22Rv1 (cell line): ENCODE data around the gene SMIM28.

ENCODE experiments used
- CTCF ChIP-seq: fragments of 450-650 bp; IDR thresholded peaks from 2 replicates; pipeline ENCODE4 v1.5.1; 2017; ENCODE audit warnings: mild to moderate bottlenecking
- ZFX ChIP-seq: fragments of 450-650 bp; IDR thresholded peaks from 2 replicates; pipeline ENCODE4 v1.6.1; 2017; ENCODE audit warnings: antibody characterized with exemption, borderline replicate concordance

- TF ChIP-seq CTCF (0 out of 2 replicates have a peak, but pooled peaks have one; percentile 13), ZFX (no peak)
These were observed 4.8 kb upstream of the SMIM28 start for GRCh38 chr6:138372711-138373463.
